ENCODE data around the gene CPA5. TPM values are rescaled to one million over a fixed set of nuclear protein-coding genes. Genes with fewer than 3 reads are reported as not detected.

The CPA5 gene
- total and polyA plus RNA-seq, 2 of the 8 experiments (the other 6 are each of a cell fraction or from before 2014, with no cell fraction given), result 0.12 TPM; not detected in 1

- Histone ChIP-seq H4K91ac (replicated peaks; ENCODE audit: insufficient read length, low read length) (no peak overlapping the region), H3K4me2 (ENCODE audit: insufficient read depth in 1 of 2, low read depth in 2 of 2, low read length in 2 of 2) (no peak overlapping the region), H4K20me1 (replicated peaks in 1 of 2; ENCODE audit: control insufficient read depth in 1 of 2, insufficient read depth in 2 of 2, low read length in 2 of 2) (no peaks in the 10 kb centered on the region), H4K8ac (ENCODE audit: extremely low read depth, insufficient read depth, low read length) (no peak overlapping the region), H3K18ac (ENCODE audit: extremely low read depth, low read length) (no peak overlapping the region), H3K79me2 (ENCODE audit: control insufficient read depth in 1 of 2, insufficient read depth in 2 of 2, low read length in 2 of 2) (no peaks in the 10 kb centered on the region), H2BK15ac (ENCODE audit: low read length) (no peak overlapping the region), H3K4me3 (ENCODE audit: extremely low read depth in 1 of 4, insufficient read depth in 2 of 4, low read depth in 3 of 4, low read length in 4 of 4) (no peak overlapping the region), H3K14ac (ENCODE audit: insufficient read length) (no peak overlapping the region), H3K9ac (replicated peaks in 1 of 4; ENCODE audit: extremely low read depth in 1 of 4, low read depth in 3 of 4, low read length in 3 of 4) (no peak overlapping the region), H3K27me3 (replicated peaks in 1 of 4; ENCODE audit: control insufficient read depth in 3 of 4, extremely low read depth in 1 of 4, insufficient read depth in 3 of 4, low read length in 3 of 4) (no peaks in the 10 kb centered on the region), H2AK5ac (ENCODE audit: low read depth, low read length) (no peak overlapping the region), H2BK20ac (ENCODE audit: low read length) (no peak overlapping the region), H2BK120ac (replicated peaks; ENCODE audit: low read depth, low read length) (no peak overlapping the region), H3K27ac (ENCODE audit: low read depth, low read length) (no peak overlapping the region), H4K5ac (ENCODE audit: insufficient read length, low read depth, low read length) (no peak overlapping the region), H3K4ac (replicated peaks; ENCODE audit: insufficient read length, low read depth, low read length) (no peak overlapping the region), H2BK12ac (ENCODE audit: low read depth, low read length) (no peak overlapping the region), H3K4me1 (replicated peaks in 1 of 4; ENCODE audit: control insufficient read depth in 3 of 4, insufficient read depth in 4 of 4, low read length in 3 of 4) (peaks cover 0 to 13% (median 7%) of the 10 kb centered on the region in 4 experiments; a peak in 5 of 7 replicates), H3K36me3 (ENCODE audit: control insufficient read depth in 2 of 4, insufficient read depth in 4 of 4, low read length in 3 of 4) (no peaks in the 10 kb centered on the region), H3K79me1 (ENCODE audit: low read depth, low read length) (no peaks in the 10 kb centered on the region), H3K23me2 (ENCODE audit: low read depth, low read length) (no peaks in the 10 kb centered on the region), H3K56ac (replicated peaks; ENCODE audit: insufficient read length, low read depth, low read length) (no peak overlapping the region), H3K9me3 (ENCODE audit: insufficient read depth in 2 of 2, low read depth in 1 of 2, low read length in 1 of 2) (no peaks in the 10 kb centered on the region), H3K23ac (ENCODE audit: insufficient read length) (no peak overlapping the region), H2BK5ac (ENCODE audit: low read depth, low read length) (no peak overlapping the region), H2AFZ (ENCODE audit: low read length) (no peak overlapping the region)
- CTCF ChIA-PET (ENCODE audit: partially characterized antibody), result interaction anchor here (0.9 to 1.7 kb wide), 4 partner anchors 10 to 387 kb away, joined by 3 to 4 read pairs (median 3); no protein-coding TSS in a partner anchor
- no peak for TF ChIP-seq SIN3A (conservative IDR thresholded peaks at IDR 0.05 in 1 of 2, IDR thresholded peaks at IDR 0.05 in 1 of 2; ENCODE audit: low read depth in 1 of 2, low read length in 2 of 2)
- TF ChIP-seq BACH1 (IDR thresholded peaks at IDR 0.05; ENCODE audit: low read length), result no peak
- no peak for TF ChIP-seq RAD21 (IDR thresholded peaks at IDR 0.05 in 1 of 2, conservative IDR thresholded peaks at IDR 0.05 in 1 of 2; ENCODE audit: low read depth in 2 of 2, low read length in 2 of 2)
- no peak for TF ChIP-seq BCL11A (IDR thresholded peaks at IDR 0.05; ENCODE audit: low read depth in 2 of 2, low read length in 2 of 2)
- POLR2A ChIA-PET (ENCODE audit: partially characterized antibody), result interaction anchor here (0.7 kb wide), 1 partner anchor 375 kb away, joined by 3 read pairs; no protein-coding TSS in a partner anchor
- DNase-seq (ENCODE audit: low read depth in 1 of 2, low spot score in 2 of 2), result no peak
- WGBS, 2 experiments (ENCODE audit: extremely low coverage in 1 of 2, insufficient coverage in 1 of 2, insufficient read length in 1 of 2, insufficient replicate concordance in 2 of 2, low coverage in 1 of 2, low lambda C conversion rate in 2 of 2, missing lambda C conversion rate in 1 of 2), result 92% methylated on average over 6 of the region's 6 CpGs; no CpG with 5 or more reads in 1 of the 2 experiments
- FAIRE-seq, result no peak
Measured at GRCh38 chr7:130334274-130334673, 10.3 kb upstream of the CPA5 start.

Measured in H1 (cell line).